ENCODE results near the gene CLPTM1.
A peak's percentile ranks its signal among the peaks of the same experiment; 100 is the strongest.
"Not testable (repeated sequence)": the region's sequence is repeated elsewhere in the genome, so short reads cannot be mapped to it uniquely, and the experiment has no call there.

The CLPTM1 gene

GRCh38 chr19:44942067-44942571, 13.1 kb upstream of the CLPTM1 start, which contains the start of gene APOC4:
Gene APOC4 (plus strand): TSS chr19:44942237. CDS start chr19:44942278, 41 bp downstream.
- DNase-seq = no peak

GRCh38 chr19:44943801-44944249, 11.4 kb upstream of the CLPTM1 start:
- DNase-seq = no peak

GRCh38 chr19:44947041-44947581, 8.1 kb upstream of the CLPTM1 start:
- no peak for DNase-seq

GRCh38 chr19:44948237-44948636, 6.9 kb upstream of the CLPTM1 start:
- DNase-seq = no peak

GRCh38 chr19:44948763-44949374, 6.3 kb upstream of the CLPTM1 start:
- DNase-seq = no peak

- no peak for DNase-seq
Observed at GRCh38 chr19:44949550-44949949, 5.6 kb upstream of the CLPTM1 start.

- DNase-seq = peak; percentile 75
Observed at GRCh38 chr19:44951179-44952159, 3.7 kb upstream of the CLPTM1 start.

GRCh38 chr19:44954278-44954648, 917 bp upstream of the CLPTM1 start:
- no peak for DNase-seq

- DNase-seq = no peak
Observed at GRCh38 chr19:44955505-44956439, 592 bp downstream of the CLPTM1 start.

GRCh38 chr19:44957526-44957925, 2.3 kb downstream of the CLPTM1 start:
- DNase-seq = no peak

- no peak for DNase-seq
Observed at GRCh38 chr19:44958090-44958489, 2.9 kb downstream of the CLPTM1 start.

GRCh38 chr19:44959691-44960090, 4.5 kb downstream of the CLPTM1 start:
- no peak for DNase-seq

- DNase-seq = no peak
Observed at GRCh38 chr19:44960906-44961728, 5.9 kb downstream of the CLPTM1 start.

- DNase-seq = no peak
Observed at GRCh38 chr19:44961821-44962220, 6.6 kb downstream of the CLPTM1 start.

- DNase-seq = no peak
Observed at GRCh38 chr19:44968118-44968517, 12.9 kb downstream of the CLPTM1 start.

GRCh38 chr19:44968670-44969069, 13.5 kb downstream of the CLPTM1 start:
- DNase-seq = no peak

- DNase-seq = no peak
Observed at GRCh38 chr19:44969437-44969836, 14.3 kb downstream of the CLPTM1 start.

- not testable (repeated sequence) for DNase-seq
Observed at GRCh38 chr19:44971451-44971850, 16.3 kb downstream of the CLPTM1 start.

- no peak for DNase-seq
Observed at GRCh38 chr19:44972802-44973201, 17.6 kb downstream of the CLPTM1 start.

GRCh38 chr19:44973982-44974735, 19.0 kb downstream of the CLPTM1 start:
- no peak for DNase-seq

GRCh38 chr19:44974857-44975256, 19.7 kb downstream of the CLPTM1 start:
- DNase-seq = no peak

Data from islet precursor cell (in vitro differentiated cells).